K562 (cell line): Measurements from ENCODE around the gene SESN3. TPM values are rescaled to one million over a fixed set of nuclear protein-coding genes. Genes with fewer than 3 reads are reported as not detected.

Experiments
- ATF7 ChIP-seq: fragments of 450-650 bp; IDR thresholded peaks from 2 replicates; pipeline ENCODE4 v1.7.1; 2014; ENCODE audit warnings: mild to moderate bottlenecking, moderate library complexity
- CREB3 ChIP-seq: fragments of 450-650 bp; conservative IDR thresholded peaks from 2 replicates; pipeline ENCODE4 v1.6.1; 2016; ENCODE audit warnings: missing genetic modification characterization, low read depth, mild to moderate bottlenecking, missing compliant biosample characterization, moderate library complexity
- DEAF1 ChIP-seq: fragments of 450-650 bp; formaldehyde crosslinking; IDR thresholded peaks from 2 replicates; pipeline ENCODE4 v1.4.0; 2020; ENCODE audit warnings: mild to moderate bottlenecking, moderate library complexity
- E2F3 ChIP-seq: fragments of 250-450 bp; sonication (Bioruptor Pico); IDR thresholded peaks from 2 replicates; pipeline ENCODE4 v1.4.0; 2020; ENCODE audit warnings: mild to moderate bottlenecking
- GATAD2B ChIP-seq: fragments of 450-650 bp; IDR thresholded peaks from 2 replicates; pipeline ENCODE4 v1.6.1; 2017; ENCODE audit warnings: mild to moderate bottlenecking, borderline replicate concordance
- HEY1 ChIP-seq: fragments of 250-450 bp; sonication (Bioruptor Pico); IDR thresholded peaks from 2 replicates; pipeline ENCODE4 v1.5.0; 2020; ENCODE audit warnings: mild to moderate bottlenecking, moderate library complexity, borderline replicate concordance
- HNRNPL ChIP-seq: fragments of 200-400 bp; formaldehyde crosslinking; IDR thresholded peaks from 2 replicates; pipeline ENCODE4 v1.6.1; 2017; ENCODE audit warnings: low read depth, mild to moderate bottlenecking, low read length
- JUNB ChIP-seq: fragments of 450-650 bp; formaldehyde crosslinking; conservative IDR thresholded peaks from 2 replicates; pipeline ENCODE4 v1.4.0; 2020; ENCODE audit warnings: mild to moderate bottlenecking
- KDM4B ChIP-seq, 2 experiments: fragments of 450-650 bp in 1 of 2; sonication (generic) in 1 of 2; IDR thresholded peaks; 2 replicates each; pipeline ENCODE4 v1.6.1; 2016 to 2017; ENCODE audit warnings: borderline replicate concordance in 2 of 2, antibody characterized with exemption in 1 of 2, low read depth in 1 of 2, mild to moderate bottlenecking in 1 of 2
- LCOR ChIP-seq: sonication (generic); formaldehyde crosslinking; IDR thresholded peaks from 2 replicates; pipeline ENCODE4 v1.8.0; 2022; ENCODE audit warnings: mild to moderate bottlenecking, missing genetic modification reagents
- MEF2D ChIP-seq: conservative IDR thresholded peaks from 2 replicates; pipeline ENCODE4 v1.6.1; 2016; ENCODE audit warnings: low read depth, missing genetic modification characterization, missing compliant biosample characterization
- MYBL2 ChIP-seq, 2 experiments: fragments of 450-650 bp in 1 of 2; sonication (generic) in 1 of 2; formaldehyde crosslinking in 1 of 2; IDR thresholded peaks; 2 replicates each; pipeline versions ENCODE4 v1.6.1 to v1.8.1; 2017 to 2022; ENCODE audit warnings: borderline replicate concordance in 1 of 2, inconsistent platforms in 1 of 2, low read depth in 1 of 2, mild to moderate bottlenecking in 1 of 2, missing genetic modification reagents in 1 of 2, moderate library complexity in 1 of 2
- NCOA4 ChIP-seq: fragments of 450-650 bp; IDR thresholded peaks from 2 replicates; pipeline ENCODE4 v1.6.1; 2018; ENCODE audit warnings: mild to moderate bottlenecking; ENCODE audit not compliant: partially characterized antibody
- NONO ChIP-seq, 2 experiments: fragments of 200-400 bp in 1 of 2; fragments of 450-650 bp in 1 of 2; formaldehyde crosslinking in 1 of 2; IDR thresholded peaks; 2 replicates each; pipeline ENCODE4 v1.6.1; 2017; ENCODE audit warnings: low read depth in 2 of 2, mild to moderate bottlenecking in 2 of 2, moderate library complexity in 2 of 2, low read length in 1 of 2
- PATZ1 ChIP-seq: fragments of 250-450 bp; sonication (Bioruptor Pico); IDR thresholded peaks from 2 replicates; pipeline ENCODE4 v1.5.0; 2020; ENCODE audit warnings: mild to moderate bottlenecking, borderline replicate concordance
- PTTG1 ChIP-seq: fragments of 450-650 bp; IDR thresholded peaks from 2 replicates; pipeline ENCODE4 v1.6.1; 2016; ENCODE audit warnings: low read depth, mild to moderate bottlenecking, missing genetic modification characterization, missing compliant biosample characterization
- RAD51 ChIP-seq: fragments of 450-650 bp; IDR thresholded peaks from 2 replicates; pipeline ENCODE4 v1.7.1; 2016; ENCODE audit warnings: low read depth, mild to moderate bottlenecking, borderline replicate concordance
- RBM14 ChIP-seq: fragments of 200-400 bp; formaldehyde crosslinking; IDR thresholded peaks from 2 replicates; pipeline ENCODE4 v1.6.1; 2018; ENCODE audit warnings: low read depth, mild to moderate bottlenecking, low read length, moderate library complexity, borderline replicate concordance; ENCODE audit not compliant: insufficient read depth
- SRF ChIP-seq, 2 experiments: fragments of 250-450, 450-650 bp in 1 of 2; sonication (Bioruptor Pico) in 1 of 2; sonication (generic) in 1 of 2; formaldehyde crosslinking; IDR thresholded peaks; 2 replicates each; pipeline versions ENCODE4 v1.5.0 to v1.5.1; 2020 to 2022; ENCODE audit warnings: mild to moderate bottlenecking in 1 of 2, missing genetic modification reagents in 1 of 2
- TARDBP ChIP-seq: fragments of 450-650 bp; IDR thresholded peaks from 2 replicates; pipeline ENCODE4 v1.6.1; 2016
- ZBTB1 ChIP-seq: sonication (generic); formaldehyde crosslinking; IDR thresholded peaks from 2 replicates; pipeline ENCODE4 v1.8.1; 2023; ENCODE audit warnings: missing genetic modification reagents, low read depth, mild to moderate bottlenecking, borderline replicate concordance
- ZNF311 ChIP-seq: fragments of 250-450 bp; sonication (Bioruptor Pico); IDR thresholded peaks from 2 replicates; pipeline ENCODE4 v1.4.0; 2020; ENCODE audit warnings: mild to moderate bottlenecking, moderate library complexity
- polyA plus RNA-seq, 8 experiments: library from polyadenylated mRNA; depleted of rRNA in 4 of 8; stranded (reverse) in 5 of 8; unstranded in 3 of 8; fragments of >200 nt; fragmentation: Nextera tagmentation in 2 of 8; fragmentation: Illumina TruSeq in 1 of 8; extraction: Ambion mirVana in 2 of 8; extraction: Trizol in 1 of 8; gene quantifications; 2 replicates each; pipeline versions ENCODE4 v1.2.1 to v1.2.3, GENCODE V29; 2011 to 2014; ENCODE audit warnings: inconsistent platforms in 1 of 8, missing spikeins in 1 of 8
- total RNA-seq, 7 experiments: library from RNA; depleted of rRNA in 6 of 7; stranded (reverse); fragments of >200 nt in 6 of 7; fragmentation: Illumina TruSeq in 2 of 7; extraction: Trizol in 2 of 7; gene quantifications; 2 replicates each; pipeline versions ENCODE4 v1.2.1 to v1.2.3, GENCODE V29; 2011 to 2021; ENCODE audit warnings: low replicate concordance in 1 of 7

SESN3 gene
- total and polyA plus RNA-seq, 9 of the 15 experiments (the other 6 are each of a cell fraction or from before 2014, with no cell fraction given): 0.44 to 2.6 (median 1.5) TPM

- peak; percentile 82 for TF ChIP-seq CREB3 (tag)
- TF ChIP-seq HEY1: no peak
- peak in 1 of 2 experiments; percentile 83; a peak in 2 of 4 replicates for TF ChIP-seq NONO (IDR thresholded peaks at IDR 0.05; ENCODE audit: low read depth in 2 of 2, low read length in 1 of 2)
- no peak for TF ChIP-seq DEAF1 (CRISPR knock-in tag)
- TF ChIP-seq E2F3 (CRISPR knock-in tag): no peak
- peak; percentile 96 for TF ChIP-seq TARDBP
- TF ChIP-seq RAD51: no peak; the same call in 1 of the 2 replicates
- no peak; the same call in 1 of the 2 replicates for TF ChIP-seq MYBL2 (IDR thresholded peaks at IDR 0.05; ENCODE audit: low read depth)
- no peak for TF ChIP-seq MYBL2 (CRISPR knock-in tag; IDR thresholded peaks at IDR 0.05; ENCODE audit: borderline replicate concordance)
- peak; percentile 58; the same call in 1 of the 2 replicates for TF ChIP-seq GATAD2B
- TF ChIP-seq KDM4B (IDR thresholded peaks at IDR 0.05; ENCODE audit: borderline replicate concordance in 2 of 2, low read depth in 1 of 2): no peak
- TF ChIP-seq ZBTB1 (CRISPR knock-in tag): no peak
- TF ChIP-seq LCOR (CRISPR knock-in tag): peak; percentile 84
- TF ChIP-seq SRF (CRISPR knock-in tag; IDR thresholded peaks at IDR 0.05): no peak
- peak; percentile 79 for TF ChIP-seq MEF2D
- no peak for TF ChIP-seq HNRNPL
- no peak for TF ChIP-seq PTTG1
- no peak for TF ChIP-seq PATZ1 (CRISPR knock-in tag)
- TF ChIP-seq RBM14: no peak
- peak; percentile 75 for TF ChIP-seq ZNF311 (CRISPR knock-in tag)
- TF ChIP-seq ATF7: peak; percentile 82
- no peak for TF ChIP-seq JUNB
- no peak for TF ChIP-seq NCOA4
Measured at GRCh38 chr11:95152876-95153856, 77.8 kb downstream of the SESN3 start (continued).
